HG03039 (cell line): ENCODE results near the gene NEUROD2.

ENCODE experiments used
- ATAC-seq: cut with Tn5 transposase; IDR thresholded peaks from one replicate; pipeline ENCODE4 v1.9.1; 2021; ENCODE audit warnings: mild to moderate bottlenecking, moderate library complexity; ENCODE audit not compliant: unreplicated experiment

NEUROD2 gene

GRCh38 chr17:39581759-39582085 is 26.0 kb downstream of the NEUROD2 start:
- no peak for ATAC-seq

- ATAC-seq: no peak
Observed at GRCh38 chr17:39581071-39581758, 26.5 kb downstream of the NEUROD2 start.

GRCh38 chr17:39580082-39580468 is 27.6 kb downstream of the NEUROD2 start:
- ATAC-seq: no peak

- no peak for ATAC-seq
Observed at GRCh38 chr17:39579318-39580081, 28.2 kb downstream of the NEUROD2 start.

- no peak for ATAC-seq
Observed at GRCh38 chr17:39578272-39578671, 29.4 kb downstream of the NEUROD2 start.

- no peak for ATAC-seq
Observed at GRCh38 chr17:39576187-39576586, 31.5 kb downstream of the NEUROD2 start.

- ATAC-seq: no peak
Observed at GRCh38 chr17:39573447-39574298, 34.0 kb downstream of the NEUROD2 start.

- no peak for ATAC-seq
Observed at GRCh38 chr17:39572121-39572520, 35.6 kb downstream of the NEUROD2 start.

GRCh38 chr17:39569126-39569525 is 38.6 kb downstream of the NEUROD2 start:
- no peak for ATAC-seq

- ATAC-seq: no peak
Observed at GRCh38 chr17:39568702-39569101, 39.0 kb downstream of the NEUROD2 start.

GRCh38 chr17:39566094-39566850 is 41.4 kb downstream of the NEUROD2 start:
- no peak for ATAC-seq

GRCh38 chr17:39564211-39564848 is 43.4 kb downstream of the NEUROD2 start:
- no peak for ATAC-seq

GRCh38 chr17:39563476-39563875 is 44.2 kb downstream of the NEUROD2 start:
- ATAC-seq: no peak

- ATAC-seq: no peak
Observed at GRCh38 chr17:39562976-39563375, 44.7 kb downstream of the NEUROD2 start.

GRCh38 chr17:39562395-39562794 is 45.3 kb downstream of the NEUROD2 start:
- no peak for ATAC-seq

- no peak for ATAC-seq
Observed at GRCh38 chr17:39556423-39556822, 51.3 kb downstream of the NEUROD2 start.

- no peak for ATAC-seq
Observed at GRCh38 chr17:39555368-39555767, 52.4 kb downstream of the NEUROD2 start.
